WTC11 (cell line): ENCODE results near the gene CABP7. TPM values are rescaled to one million over a fixed set of nuclear protein-coding genes. Genes with fewer than 3 reads are reported as not detected.

Experiments
- ATAC-seq: fragments of 200-7000 bp; cut with Tn5 transposase; 2 replicates; pipeline ENCODE4 v1.10.0; 2021; ENCODE audit warnings: mild to moderate bottlenecking, moderate library complexity
- CTCF ChIA-PET: fragments of 300-600 bp; sonication (Branson Sonifier 250); formaldehyde crosslinking; loops from one replicate; lab custom pipeline; 2021; ENCODE audit warnings: antibody characterized with exemption; lab: Charles Lee
- POLR2A ChIA-PET: fragments of 350-600 bp; sonication (Branson Sonifier 250); formaldehyde crosslinking; loops from one replicate; lab custom pipeline; 2021; ENCODE audit warnings: antibody characterized with exemption; lab: Charles Lee
- DNase-seq: peaks from one replicate; pipeline ENCODE4 v3.0.0; 2021; ENCODE audit warnings: low spot score
- H3K27ac Mint-ChIP-seq: 2 replicates; pipeline ENCODE4 v1.8.0; 2021; ENCODE audit warnings: mixed read lengths
- H3K27me3 Mint-ChIP-seq: 2 replicates; pipeline ENCODE4 v1.8.0; 2021; ENCODE audit warnings: low read depth, mild to moderate bottlenecking, moderate library complexity, mixed read lengths
- H3K36me3 Mint-ChIP-seq: 2 replicates; pipeline ENCODE4 v1.8.0; 2021; ENCODE audit warnings: mixed read lengths
- H3K4me1 Mint-ChIP-seq: 2 replicates; pipeline ENCODE4 v1.8.0; 2022; ENCODE audit warnings: mixed read lengths
- H3K4me3 Mint-ChIP-seq: 2 replicates; pipeline ENCODE4 v1.8.0; 2021; ENCODE audit warnings: mild to moderate bottlenecking, moderate library complexity, mixed read lengths
- H3K9me3 Mint-ChIP-seq: 2 replicates; pipeline ENCODE4 v1.8.0; 2021; ENCODE audit warnings: mixed read lengths
- CREB1 ChIP-seq: sonication (generic); formaldehyde crosslinking; IDR thresholded peaks from 2 replicates; pipeline ENCODE4 v1.8.0; 2023; ENCODE audit warnings: mild to moderate bottlenecking, missing genetic modification reagents
- GTF2I ChIP-seq: fragments of 250-450 bp; sonication (Bioruptor Pico); conservative IDR thresholded peaks from 2 replicates; pipeline ENCODE4 v1.4.0; 2021; ENCODE audit warnings: mild to moderate bottlenecking
- IRF2 ChIP-seq: sonication (generic); formaldehyde crosslinking; IDR thresholded peaks from 2 replicates; pipeline ENCODE4 v1.8.0; 2022; ENCODE audit warnings: low read depth, missing genetic modification reagents, borderline replicate concordance
- KAT7 ChIP-seq: sonication (generic); formaldehyde crosslinking; IDR thresholded peaks from 2 replicates; pipeline ENCODE4 v1.8.1; 2023; ENCODE audit warnings: missing genetic modification reagents, mild to moderate bottlenecking, borderline replicate concordance
- MXD4 ChIP-seq: fragments of 250-450 bp; sonication (Bioruptor Pico); IDR thresholded peaks from 2 replicates; pipeline ENCODE4 v1.8.0; 2021; ENCODE audit warnings: mild to moderate bottlenecking, moderate library complexity, borderline replicate concordance
- PREB ChIP-seq: sonication (generic); formaldehyde crosslinking; IDR thresholded peaks from 2 replicates; pipeline ENCODE4 v1.8.1; 2022; ENCODE audit warnings: mild to moderate bottlenecking, missing genetic modification reagents, moderate library complexity, borderline replicate concordance
- TCF7 ChIP-seq: sonication (generic); formaldehyde crosslinking; IDR thresholded peaks from 2 replicates; pipeline ENCODE4 v1.8.0; 2022; ENCODE audit warnings: mild to moderate bottlenecking, low read depth, missing genetic modification reagents, moderate library complexity
- TEAD4 ChIP-seq: sonication (generic); formaldehyde crosslinking; IDR thresholded peaks from 2 replicates; pipeline ENCODE4 v1.8.0; 2022; ENCODE audit warnings: mild to moderate bottlenecking, missing genetic modification reagents
- ZNF232 ChIP-seq: sonication (generic); formaldehyde crosslinking; IDR thresholded peaks from 2 replicates; pipeline ENCODE4 v1.8.0; 2022; ENCODE audit warnings: mild to moderate bottlenecking, missing genetic modification reagents
- ZNF423 ChIP-seq: fragments of 250-450 bp; sonication (Bioruptor Pico); IDR thresholded peaks from 2 replicates; pipeline ENCODE4 v2.1.2; 2022; ENCODE audit warnings: mild to moderate bottlenecking, moderate library complexity
- ZNF512 ChIP-seq: sonication (generic); formaldehyde crosslinking; IDR thresholded peaks from 2 replicates; pipeline ENCODE4 v1.8.1; 2022; ENCODE audit warnings: missing genetic modification reagents, borderline replicate concordance
- total RNA-seq: library from RNA; stranded (reverse); gene quantifications from 3 replicates; pipeline ENCODE4 v1.2.3, GENCODE V29; 2021
- TF ChIP-seq, protein P1 (sequence below): fragments of 250-450 bp; sonication (Bioruptor Pico); IDR thresholded peaks from 2 replicates; pipeline ENCODE4 v1.8.0; 2021; ENCODE audit warnings: mild to moderate bottlenecking
- TF ChIP-seq, protein P2 (sequence below): sonication (generic); formaldehyde crosslinking; IDR thresholded peaks from 2 replicates; pipeline ENCODE4 v1.8.1; 2022; ENCODE audit warnings: low read depth, missing genetic modification reagents, borderline replicate concordance
- TF ChIP-seq, protein P3 (sequence below): sonication (generic); formaldehyde crosslinking; IDR thresholded peaks from 2 replicates; pipeline ENCODE4 v1.8.1; 2023; ENCODE audit warnings: mild to moderate bottlenecking, moderate library complexity, missing genetic modification reagents
- TF ChIP-seq, protein P4 (sequence below): sonication (generic); formaldehyde crosslinking; IDR thresholded peaks from 2 replicates; pipeline ENCODE4 v1.8.0; 2023; ENCODE audit warnings: missing genetic modification reagents, mild to moderate bottlenecking, borderline replicate concordance
- TF ChIP-seq, protein P5 (sequence below): sonication (generic); formaldehyde crosslinking; IDR thresholded peaks from 2 replicates; pipeline ENCODE4 v1.8.0; 2022; ENCODE audit warnings: mild to moderate bottlenecking, missing genetic modification reagents

CABP7 gene
- total RNA-seq, 1 experiment from 2014 or later, result 0.17 TPM

DNA sequence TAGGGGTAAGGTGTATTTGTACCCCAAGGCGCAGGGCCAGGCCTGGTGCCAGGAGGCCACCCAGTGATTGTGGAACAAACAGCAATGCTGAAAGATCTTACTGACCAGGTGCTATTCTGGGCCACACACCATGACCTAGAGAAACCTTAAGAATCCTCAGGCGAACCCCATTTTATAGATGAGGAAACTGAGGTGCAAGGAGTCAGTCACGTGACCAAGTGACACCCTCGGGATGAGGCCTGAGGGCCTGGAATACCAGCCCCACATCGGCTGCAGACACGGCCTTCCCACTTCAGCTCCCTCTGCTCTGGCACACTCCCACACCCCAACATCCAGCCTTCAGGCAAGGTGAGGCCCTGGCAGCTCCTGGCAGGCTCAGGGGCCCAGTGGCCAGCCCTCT, 13.1 kb downstream of the CABP7 start (continued):
- TF ChIP-seq MXD4 (CRISPR knock-in tag), result no peak
- TF ChIP-seq ZNF232 (CRISPR knock-in tag), result no peak
- TF ChIP-seq, protein P1, sequence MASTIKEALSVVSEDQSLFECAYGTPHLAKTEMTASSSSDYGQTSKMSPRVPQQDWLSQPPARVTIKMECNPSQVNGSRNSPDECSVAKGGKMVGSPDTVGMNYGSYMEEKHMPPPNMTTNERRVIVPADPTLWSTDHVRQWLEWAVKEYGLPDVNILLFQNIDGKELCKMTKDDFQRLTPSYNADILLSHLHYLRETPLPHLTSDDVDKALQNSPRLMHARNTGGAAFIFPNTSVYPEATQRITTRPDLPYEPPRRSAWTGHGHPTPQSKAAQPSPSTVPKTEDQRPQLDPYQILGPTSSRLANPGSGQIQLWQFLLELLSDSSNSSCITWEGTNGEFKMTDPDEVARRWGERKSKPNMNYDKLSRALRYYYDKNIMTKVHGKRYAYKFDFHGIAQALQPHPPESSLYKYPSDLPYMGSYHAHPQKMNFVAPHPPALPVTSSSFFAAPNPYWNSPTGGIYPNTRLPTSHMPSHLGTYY (CRISPR knock-in tag), result no peak

GRCh38 chr22:29733362-29734201, 13.8 kb downstream of the CABP7 start:
- Mint-ChIP-seq H3K4me1 (peaks cover 12% of the 10 kb centered on the region), H3K36me3 (no peaks in the 10 kb centered on the region), H3K9me3 (no peaks in the 10 kb centered on the region), H3K27ac (peak overlapping the region; percentile 53; the same call in 1 of the 2 replicates), H3K27me3 (no peaks in the 10 kb centered on the region), H3K4me3 (no peak overlapping the region)
- no peak for TF ChIP-seq KAT7 (CRISPR knock-in tag)
- TF ChIP-seq, protein P2, sequence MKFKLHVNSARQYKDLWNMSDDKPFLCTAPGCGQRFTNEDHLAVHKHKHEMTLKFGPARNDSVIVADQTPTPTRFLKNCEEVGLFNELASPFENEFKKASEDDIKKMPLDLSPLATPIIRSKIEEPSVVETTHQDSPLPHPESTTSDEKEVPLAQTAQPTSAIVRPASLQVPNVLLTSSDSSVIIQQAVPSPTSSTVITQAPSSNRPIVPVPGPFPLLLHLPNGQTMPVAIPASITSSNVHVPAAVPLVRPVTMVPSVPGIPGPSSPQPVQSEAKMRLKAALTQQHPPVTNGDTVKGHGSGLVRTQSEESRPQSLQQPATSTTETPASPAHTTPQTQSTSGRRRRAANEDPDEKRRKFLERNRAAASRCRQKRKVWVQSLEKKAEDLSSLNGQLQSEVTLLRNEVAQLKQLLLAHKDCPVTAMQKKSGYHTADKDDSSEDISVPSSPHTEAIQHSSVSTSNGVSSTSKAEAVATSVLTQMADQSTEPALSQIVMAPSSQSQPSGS (CRISPR knock-in tag), result no peak
- TF ChIP-seq ZNF512, result no peak
- no peak for TF ChIP-seq TCF7 (CRISPR knock-in tag)
- TF ChIP-seq, protein P3, sequence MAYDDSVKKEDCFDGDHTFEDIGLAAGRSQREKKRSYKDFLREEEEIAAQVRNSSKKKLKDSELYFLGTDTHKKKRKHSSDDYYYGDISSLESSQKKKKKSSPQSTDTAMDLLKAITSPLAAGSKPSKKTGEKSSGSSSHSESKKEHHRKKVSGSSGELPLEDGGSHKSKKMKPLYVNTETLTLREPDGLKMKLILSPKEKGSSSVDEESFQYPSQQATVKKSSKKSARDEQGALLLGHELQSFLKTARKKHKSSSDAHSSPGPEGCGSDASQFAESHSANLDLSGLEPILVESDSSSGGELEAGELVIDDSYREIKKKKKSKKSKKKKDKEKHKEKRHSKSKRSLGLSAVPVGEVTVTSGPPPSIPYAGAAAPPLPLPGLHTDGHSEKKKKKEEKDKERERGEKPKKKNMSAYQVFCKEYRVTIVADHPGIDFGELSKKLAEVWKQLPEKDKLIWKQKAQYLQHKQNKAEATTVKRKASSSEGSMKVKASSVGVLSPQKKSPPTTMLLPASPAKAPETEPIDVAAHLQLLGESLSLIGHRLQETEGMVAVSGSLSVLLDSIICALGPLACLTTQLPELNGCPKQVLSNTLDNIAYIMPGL (CRISPR knock-in tag), result no peak
- TF ChIP-seq IRF2, result no peak
- ATAC-seq, result no peak
- ChIA-PET POLR2A (interaction anchor here (0.9 kb wide), 1 partner anchor 16 kb away, joined by 3 read pairs; no protein-coding TSS in a partner anchor), CTCF (interaction anchor here (1.3 to 2.0 kb wide), 3 partner anchors 39 to 108 kb away, joined by 4 to 9 read pairs (median 5); no protein-coding TSS in a partner anchor)
- DNase-seq, result no peak

- H3K4me3 Mint-ChIP-seq, result no peak overlapping the region
- POLR2A ChIA-PET, result interaction anchor here (0.9 kb wide), 1 partner anchor 16 kb away, joined by 3 read pairs; no protein-coding TSS in a partner anchor
- no peaks in the 10 kb centered on the region for H3K36me3 Mint-ChIP-seq
- H3K27me3 Mint-ChIP-seq, result no peaks in the 10 kb centered on the region
- H3K4me1 Mint-ChIP-seq, result peaks cover 12% of the 10 kb centered on the region
- H3K27ac Mint-ChIP-seq, result no peak overlapping the region; the same call in 1 of the 2 replicates
- CTCF ChIA-PET, result interaction anchor here (0.9 to 2.0 kb wide), 4 partner anchors 38 to 270 kb away, joined by 3 to 9 read pairs (median 4); no protein-coding TSS in a partner anchor
- H3K9me3 Mint-ChIP-seq, result no peaks in the 10 kb centered on the region
- no peak for DNase-seq
- no peak for ATAC-seq
- no peak for TF ChIP-seq TEAD4 (CRISPR knock-in tag)
- no peak for TF ChIP-seq PREB
- TF ChIP-seq, protein P4, sequence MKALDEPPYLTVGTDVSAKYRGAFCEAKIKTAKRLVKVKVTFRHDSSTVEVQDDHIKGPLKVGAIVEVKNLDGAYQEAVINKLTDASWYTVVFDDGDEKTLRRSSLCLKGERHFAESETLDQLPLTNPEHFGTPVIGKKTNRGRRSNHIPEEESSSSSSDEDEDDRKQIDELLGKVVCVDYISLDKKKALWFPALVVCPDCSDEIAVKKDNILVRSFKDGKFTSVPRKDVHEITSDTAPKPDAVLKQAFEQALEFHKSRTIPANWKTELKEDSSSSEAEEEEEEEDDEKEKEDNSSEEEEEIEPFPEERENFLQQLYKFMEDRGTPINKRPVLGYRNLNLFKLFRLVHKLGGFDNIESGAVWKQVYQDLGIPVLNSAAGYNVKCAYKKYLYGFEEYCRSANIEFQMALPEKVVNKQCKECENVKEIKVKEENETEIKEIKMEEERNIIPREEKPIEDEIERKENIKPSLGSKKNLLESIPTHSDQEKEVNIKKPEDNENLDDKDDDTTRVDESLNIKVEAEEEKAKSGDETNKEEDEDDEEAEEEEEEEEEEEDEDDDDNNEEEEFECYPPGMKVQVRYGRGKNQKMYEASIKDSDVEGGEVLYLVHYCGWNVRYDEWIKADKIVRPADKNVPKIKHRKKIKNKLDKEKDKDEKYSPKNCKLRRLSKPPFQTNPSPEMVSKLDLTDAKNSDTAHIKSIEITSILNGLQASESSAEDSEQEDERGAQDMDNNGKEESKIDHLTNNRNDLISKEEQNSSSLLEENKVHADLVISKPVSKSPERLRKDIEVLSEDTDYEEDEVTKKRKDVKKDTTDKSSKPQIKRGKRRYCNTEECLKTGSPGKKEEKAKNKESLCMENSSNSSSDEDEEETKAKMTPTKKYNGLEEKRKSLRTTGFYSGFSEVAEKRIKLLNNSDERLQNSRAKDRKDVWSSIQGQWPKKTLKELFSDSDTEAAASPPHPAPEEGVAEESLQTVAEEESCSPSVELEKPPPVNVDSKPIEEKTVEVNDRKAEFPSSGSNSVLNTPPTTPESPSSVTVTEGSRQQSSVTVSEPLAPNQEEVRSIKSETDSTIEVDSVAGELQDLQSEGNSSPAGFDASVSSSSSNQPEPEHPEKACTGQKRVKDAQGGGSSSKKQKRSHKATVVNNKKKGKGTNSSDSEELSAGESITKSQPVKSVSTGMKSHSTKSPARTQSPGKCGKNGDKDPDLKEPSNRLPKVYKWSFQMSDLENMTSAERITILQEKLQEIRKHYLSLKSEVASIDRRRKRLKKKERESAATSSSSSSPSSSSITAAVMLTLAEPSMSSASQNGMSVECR (CRISPR knock-in tag), result no peak
- no peak for TF ChIP-seq GTF2I
- TF ChIP-seq, protein P1 (CRISPR knock-in tag), result no peak
- TF ChIP-seq, protein P5, sequence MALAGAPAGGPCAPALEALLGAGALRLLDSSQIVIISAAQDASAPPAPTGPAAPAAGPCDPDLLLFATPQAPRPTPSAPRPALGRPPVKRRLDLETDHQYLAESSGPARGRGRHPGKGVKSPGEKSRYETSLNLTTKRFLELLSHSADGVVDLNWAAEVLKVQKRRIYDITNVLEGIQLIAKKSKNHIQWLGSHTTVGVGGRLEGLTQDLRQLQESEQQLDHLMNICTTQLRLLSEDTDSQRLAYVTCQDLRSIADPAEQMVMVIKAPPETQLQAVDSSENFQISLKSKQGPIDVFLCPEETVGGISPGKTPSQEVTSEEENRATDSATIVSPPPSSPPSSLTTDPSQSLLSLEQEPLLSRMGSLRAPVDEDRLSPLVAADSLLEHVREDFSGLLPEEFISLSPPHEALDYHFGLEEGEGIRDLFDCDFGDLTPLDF (CRISPR knock-in tag), result no peak
- TF ChIP-seq CREB1 (CRISPR knock-in tag), result no peak
- no peak for TF ChIP-seq ZNF423
These were observed 14.6 kb downstream of the CABP7 start for GRCh38 chr22:29734406-29734805.
